ENCODE data around the gene MAGEA2.
"Not testable (repeated sequence)": the region's sequence is repeated elsewhere in the genome, so short reads cannot be mapped to it uniquely, and the experiment has no call there.

The MAGEA2 gene

DNA sequence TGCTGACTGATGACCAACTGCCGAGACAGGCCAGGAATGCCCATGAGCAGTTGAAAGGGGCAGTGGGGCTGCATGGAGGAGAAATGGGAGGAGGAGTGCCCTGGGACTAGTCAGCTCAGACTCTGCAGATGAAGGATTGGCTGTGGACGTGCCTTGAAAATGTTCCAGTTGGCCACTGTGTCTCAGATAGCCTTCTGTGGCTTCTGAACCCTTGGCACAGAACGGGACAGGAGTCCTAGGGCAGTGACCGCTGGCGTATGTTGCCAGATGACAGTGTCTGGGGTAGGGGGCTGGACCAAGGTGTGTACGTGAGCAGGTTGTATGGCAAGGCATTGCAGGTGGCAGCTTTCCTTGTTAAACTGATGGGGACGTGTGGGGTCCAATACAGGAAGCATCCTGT lies 47.1 kb downstream of the MAGEA2 start:
- DNase-seq: not testable (repeated sequence)

- not testable (repeated sequence) for DNase-seq
Measured at GRCh38 chrX:152700390-152700789, 53.3 kb downstream of the MAGEA2 start.
